Activated T-helper 1 cell treated with anti-CD3 and anti-CD28 coated beads, Interleukin-12 subunit alpha, Interleukin-12 subunit beta, Interleukin-2, Interleukin-4 antibody, amounts not matched to agents 30 ng/mL and 10 ng/mL and 1 ng/mL, durations not matched to agents 14 hours and 24 hours and 36 hours (primary cell): ENCODE data around the gene TXN2. TPM values are rescaled to one million over a fixed set of nuclear protein-coding genes. Genes with fewer than 3 reads are reported as not detected.
"Not testable (repeated sequence)": the region's sequence is repeated elsewhere in the genome, so short reads cannot be mapped to it uniquely, and the experiment has no call there.

ENCODE experiments used
- DNase-seq: peaks from one replicate; pipeline ENCODE4 v3.0.0; 2021; ENCODE audit warnings: low spot score
- H3K27ac Mint-ChIP-seq: one replicate; pipeline ENCODE4 v1.8.0; 2021; ENCODE audit warnings: mild to moderate bottlenecking, mixed read lengths
- H3K27me3 Mint-ChIP-seq: one replicate; pipeline ENCODE4 v1.8.0; 2022; ENCODE audit warnings: mild to moderate bottlenecking, moderate library complexity, mixed read lengths; ENCODE audit not compliant: insufficient read depth
- H3K36me3 Mint-ChIP-seq: one replicate; pipeline ENCODE4 v1.8.0; 2021; ENCODE audit warnings: low read depth, mixed read lengths
- H3K4me1 Mint-ChIP-seq: one replicate; pipeline ENCODE4 v1.8.0; 2021; ENCODE audit warnings: low read depth, mixed read lengths
- H3K4me3 Mint-ChIP-seq: one replicate; pipeline ENCODE4 v1.8.0; 2021; ENCODE audit warnings: mild to moderate bottlenecking, moderate library complexity, mixed read lengths
- H3K9me3 Mint-ChIP-seq: one replicate; pipeline ENCODE4 v1.8.0; 2021; ENCODE audit warnings: mixed read lengths
- intact Hi-C: fragments of 100-400 bp; cut with micrococcal nuclease; formaldehyde crosslinking; loops from one replicate; pipeline ENCODE4 v1.15.1; 2024
- total RNA-seq: library from RNA; stranded (reverse); gene quantifications from 2 replicates; pipeline ENCODE4 v1.2.3, GENCODE V29; 2022

TXN2 gene, protein sequence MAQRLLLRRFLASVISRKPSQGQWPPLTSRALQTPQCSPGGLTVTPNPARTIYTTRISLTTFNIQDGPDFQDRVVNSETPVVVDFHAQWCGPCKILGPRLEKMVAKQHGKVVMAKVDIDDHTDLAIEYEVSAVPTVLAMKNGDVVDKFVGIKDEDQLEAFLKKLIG
- 95.2 and 95.3 TPM in 2 replicates for total RNA-seq

DNA sequence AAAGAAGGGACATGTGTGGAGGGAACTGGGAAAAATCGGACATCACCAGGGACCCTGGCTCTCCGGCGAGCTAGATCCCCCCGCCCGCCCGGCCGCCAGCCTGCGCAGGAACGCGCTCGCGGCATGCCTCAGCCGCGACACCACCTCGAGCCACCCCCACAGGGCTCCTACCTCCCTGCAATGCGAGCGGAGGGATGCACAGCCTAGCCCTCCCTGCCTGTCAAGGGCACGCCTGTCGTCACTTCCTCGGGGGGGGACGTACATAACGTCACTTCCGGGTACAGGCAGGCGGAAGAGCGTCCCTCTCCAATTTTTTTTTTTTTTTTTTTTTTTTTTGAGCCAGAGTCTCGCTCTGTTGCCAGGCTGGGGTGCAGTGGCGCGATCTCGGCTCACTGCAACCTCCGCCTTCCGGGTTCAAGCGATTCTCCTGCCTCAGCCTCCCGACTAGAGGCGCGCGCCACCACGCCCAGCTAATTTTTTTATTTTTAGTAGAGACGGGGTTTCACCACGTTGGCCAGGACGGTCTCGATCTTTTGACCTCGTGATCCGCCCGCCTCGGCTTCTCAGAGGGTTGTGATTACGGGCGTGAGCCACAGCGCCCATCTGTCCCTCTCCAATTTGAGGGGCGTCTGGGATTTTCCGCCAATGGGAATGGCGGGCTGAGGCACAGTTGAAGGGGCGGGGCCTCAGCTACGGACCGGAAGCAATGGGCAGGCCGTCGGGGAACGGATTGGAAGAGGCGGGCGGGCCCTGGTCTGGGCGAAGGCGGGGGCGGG lies at the start of gene TXN2:
TXN2 (minus strand) TSS at position 248 of the 776 bp plus-strand sequence. CDS start 803 bp downstream, outside the sequence.
- Mint-ChIP-seq H3K27me3 (peaks cover 1% of the 10 kb centered on the region), H3K4me3 (peak within 1 kb of the TSS; percentile 97), H3K27ac (peak within 1 kb of the TSS; percentile 92), H3K4me1 (peaks cover 12% of the 10 kb centered on the region), H3K9me3 (no peaks in the 10 kb centered on the region), H3K36me3 (peaks cover 6% of the 10 kb centered on the region)
- intact Hi-C loops, result loop anchor here (1.0 to 10.0 kb wide), 8 partner anchors 26 to 317 kb away; partner anchors contain the start of genes APOL3, EIF3D and FOXRED2
- DNase-seq, result peak; percentile 91

DNA sequence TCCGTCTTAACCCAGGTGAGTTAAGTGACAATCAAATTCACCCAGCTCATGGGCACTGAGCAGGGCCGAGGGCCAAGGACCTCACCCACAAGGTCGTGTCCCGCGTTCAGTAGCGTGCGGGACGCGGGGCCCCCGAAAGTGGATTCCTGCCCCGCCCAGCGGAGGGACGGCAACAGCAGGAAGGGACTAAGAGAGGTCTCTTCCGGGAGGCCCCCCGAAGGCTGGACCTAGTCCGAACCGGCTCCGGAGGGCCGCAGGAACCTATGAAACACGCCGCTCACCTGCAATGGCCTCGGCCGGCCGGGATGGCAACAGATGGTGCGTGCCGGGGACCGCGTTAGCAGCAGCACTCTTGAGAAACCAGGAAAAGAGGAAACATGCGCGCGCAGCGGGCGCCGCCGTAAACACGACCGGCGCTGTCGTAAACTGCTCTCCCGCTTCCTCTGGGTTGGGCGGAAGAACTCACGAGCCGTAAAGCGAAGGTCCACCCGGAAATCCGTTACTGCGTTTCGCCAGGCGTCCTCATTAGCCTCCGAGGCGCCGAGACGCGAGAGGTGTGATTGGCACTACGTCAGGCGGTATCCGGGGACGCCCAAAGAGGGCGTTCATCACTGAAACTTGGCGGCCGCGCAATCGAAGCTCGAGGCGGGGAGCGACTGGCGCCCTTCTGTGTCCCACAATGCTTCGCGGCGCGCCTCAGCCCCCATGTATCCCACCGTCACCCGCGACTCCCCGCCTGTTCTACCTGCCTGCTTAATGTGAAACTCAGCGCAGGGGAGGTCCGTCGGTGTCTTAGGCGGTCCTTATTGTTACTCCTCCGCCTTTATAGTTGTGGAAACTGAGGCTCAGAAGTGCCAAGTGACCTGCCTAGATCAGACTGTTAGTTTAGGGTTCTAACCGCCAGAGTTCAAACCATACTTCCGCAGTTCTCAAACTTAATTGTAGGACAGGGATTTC lies 47.6 kb upstream of the TXN2 start, which contains the start of gene EIF3D:
EIF3D (minus strand) TSS at position 372 of the 957 bp plus-strand sequence. CDS start 3,045 bp downstream, outside the sequence.
- Mint-ChIP-seq H3K4me3 (peak within 1 kb of the TSS; percentile 96), H3K9me3 (peaks cover 4% of the 10 kb centered on the region), H3K27ac (peak within 1 kb of the TSS; percentile 99), H3K4me1 (peaks cover 24% of the 10 kb centered on the region), H3K36me3 (peaks cover 33% of the 10 kb centered on the region), H3K27me3 (peaks cover 2% of the 10 kb centered on the region)
- intact Hi-C loops, result loop anchor here (1.0 to 5.0 kb wide), 9 partner anchors 22 to 1313 kb away; partner anchors contain the start of genes ANKRD54, APOL2, FOXRED2 and GGA1
- peak; percentile 99 for DNase-seq

DNA sequence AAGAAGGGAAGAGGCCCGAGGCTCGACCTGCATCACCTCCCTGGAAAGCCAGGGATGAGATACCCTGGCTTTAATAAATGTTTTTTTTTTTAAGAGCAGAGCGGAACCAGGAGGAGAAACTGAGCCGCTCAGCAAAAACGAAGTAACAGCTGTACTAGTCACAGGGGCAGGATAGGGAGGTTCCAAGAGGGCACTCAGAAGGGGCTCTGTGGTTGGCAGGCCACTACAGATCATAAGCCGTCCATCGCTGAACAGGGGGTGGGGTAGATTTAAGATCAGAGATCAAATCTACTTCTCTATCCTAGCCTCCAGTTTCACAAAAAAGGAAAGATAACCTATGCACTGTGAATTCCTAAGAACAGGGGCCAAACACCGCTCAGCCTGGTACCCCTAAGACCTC lies 46.9 kb upstream of the TXN2 start:
- H3K9me3 Mint-ChIP-seq, result peaks cover 3% of the 10 kb centered on the region
- H3K4me3 Mint-ChIP-seq, result peak overlapping the region; percentile 96
- H3K4me1 Mint-ChIP-seq, result peaks cover 24% of the 10 kb centered on the region
- H3K36me3 Mint-ChIP-seq, result peaks cover 40% of the 10 kb centered on the region
- no peaks in the 10 kb centered on the region for H3K27me3 Mint-ChIP-seq
- no peak for DNase-seq
- H3K27ac Mint-ChIP-seq, result peak overlapping the region; percentile 99
- intact Hi-C loops, result loop anchor here (2.0 to 5.0 kb wide), 5 partner anchors 141 to 1314 kb away; partner anchors contain the start of genes ANKRD54, APOL2, GGA1 and MYH9

DNA sequence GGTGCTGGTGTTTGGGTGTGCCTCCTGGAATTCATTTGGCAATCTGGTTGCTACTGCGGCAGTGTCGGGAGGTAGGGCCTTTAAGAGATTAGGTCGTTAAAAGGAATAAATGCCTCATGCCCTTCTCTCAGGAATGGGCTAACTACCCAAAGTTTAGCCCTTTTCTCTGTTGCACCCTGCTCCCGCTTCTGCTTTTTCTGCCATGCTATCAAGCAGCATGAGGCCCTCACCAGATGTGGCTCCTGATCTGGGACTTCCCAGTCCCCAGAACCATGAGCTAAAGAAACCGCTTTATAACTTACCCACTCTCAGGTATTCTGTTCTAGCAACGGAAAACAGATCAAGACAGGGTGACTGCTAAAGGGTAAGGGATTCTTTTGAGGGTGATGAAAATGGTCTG lies 41.2 kb upstream of the TXN2 start:
- Mint-ChIP-seq H3K27me3 (no peaks in the 10 kb centered on the region), H3K9me3 (no peaks in the 10 kb centered on the region), H3K4me1 (peaks cover 22% of the 10 kb centered on the region), H3K36me3 (peaks cover 71% of the 10 kb centered on the region), H3K27ac (no peak overlapping the region), H3K4me3 (no peak overlapping the region)
- intact Hi-C loops, result no loop called here
- DNase-seq, result no peak

DNA sequence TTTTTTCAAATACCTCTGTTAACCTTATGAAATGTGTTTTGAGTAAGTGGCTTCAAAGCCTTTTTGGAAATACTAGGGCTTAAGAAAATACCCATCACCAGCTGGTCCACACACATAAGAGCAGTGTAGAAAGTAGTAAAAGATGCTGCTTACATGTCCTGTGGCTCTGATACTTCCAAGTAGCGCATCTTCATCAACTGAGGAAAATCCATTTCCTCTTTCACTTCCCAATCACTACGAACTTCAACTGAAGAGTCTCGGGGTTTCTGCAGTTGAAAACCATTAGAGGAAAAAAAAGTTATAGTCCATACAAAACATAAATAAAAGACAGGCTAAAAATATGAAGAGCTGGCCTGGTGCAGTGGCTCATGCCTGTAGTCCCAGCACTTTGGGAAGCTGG lies 39.0 kb upstream of the TXN2 start:
- Mint-ChIP-seq H3K9me3 (no peaks in the 10 kb centered on the region), H3K4me3 (no peak overlapping the region), H3K27me3 (no peaks in the 10 kb centered on the region), H3K27ac (no peak overlapping the region), H3K4me1 (no peaks in the 10 kb centered on the region), H3K36me3 (peaks cover 69% of the 10 kb centered on the region)
- DNase-seq, result no peak
- intact Hi-C loops, result no loop called here

DNA sequence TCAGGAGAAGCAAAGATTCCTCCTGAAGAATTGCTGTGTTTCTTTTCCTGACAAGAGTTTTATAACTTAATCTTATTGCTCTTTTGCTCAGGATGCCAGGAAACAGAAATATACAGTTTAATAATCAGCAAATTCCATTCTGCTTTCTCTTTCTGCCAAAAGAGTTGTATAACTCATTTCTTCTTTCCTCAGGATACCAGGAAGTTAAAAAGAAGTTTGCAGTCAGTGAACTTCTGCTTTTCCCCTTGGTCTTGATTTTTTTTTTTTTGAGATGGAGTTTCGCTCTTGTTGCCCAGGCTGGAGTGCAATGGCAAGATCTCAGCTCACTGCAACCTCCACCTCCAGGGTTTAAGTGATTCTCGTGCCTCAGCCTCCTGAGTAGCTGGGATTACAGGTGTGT lies 38.5 kb upstream of the TXN2 start:
- H3K4me3 Mint-ChIP-seq, H3K27ac Mint-ChIP-seq, DNase-seq, H3K4me1 Mint-ChIP-seq, intact Hi-C loops, H3K9me3 Mint-ChIP-seq, H3K27me3 Mint-ChIP-seq: not testable (repeated sequence)
- H3K36me3 Mint-ChIP-seq, result peaks cover 69% of the 10 kb centered on the region

DNA sequence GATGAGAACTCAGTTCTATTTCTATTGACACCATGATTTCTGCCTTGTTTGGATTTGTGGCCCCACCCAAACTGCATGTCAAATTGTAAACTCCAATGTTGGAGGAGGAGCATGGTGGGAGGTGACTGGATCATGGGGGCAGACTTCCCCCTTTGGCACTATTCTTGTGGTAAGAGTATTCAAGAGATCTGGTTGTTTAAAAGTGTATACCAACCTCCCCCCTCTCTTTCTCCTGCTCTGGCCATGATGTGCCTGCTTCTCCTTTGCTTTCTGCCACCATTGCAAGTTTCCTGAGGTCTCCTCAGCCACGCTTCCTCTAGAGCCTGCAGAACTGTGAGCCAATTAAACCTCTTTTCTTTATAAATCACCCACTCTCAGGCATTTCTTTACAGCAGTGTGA lies 33.3 kb upstream of the TXN2 start:
- intact Hi-C loops, result no loop called here
- no peak for DNase-seq
- Mint-ChIP-seq H3K9me3 (no peaks in the 10 kb centered on the region), H3K27me3 (no peaks in the 10 kb centered on the region), H3K36me3 (peaks cover 67% of the 10 kb centered on the region), H3K4me1 (peaks cover 8% of the 10 kb centered on the region), H3K4me3 (no peak overlapping the region), H3K27ac (no peak overlapping the region)

DNA sequence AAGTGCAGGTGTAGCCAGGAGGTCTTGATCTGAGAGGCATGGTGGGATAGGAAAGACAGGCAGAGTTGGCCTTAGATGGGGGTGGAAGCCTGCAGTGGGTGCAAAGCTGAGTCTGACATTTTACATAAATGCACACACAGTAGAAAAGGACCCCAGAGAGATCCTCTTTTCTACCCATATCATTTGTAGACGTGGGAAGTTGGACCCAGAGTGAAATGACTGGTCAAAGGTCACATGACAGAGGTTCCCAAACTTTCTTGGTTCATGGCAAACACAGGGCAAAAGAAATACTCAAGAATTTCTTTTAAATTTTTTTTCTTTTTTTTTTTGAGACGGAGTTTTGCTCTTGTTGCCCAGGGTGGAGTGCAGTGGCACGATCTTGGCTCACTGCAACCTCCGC lies 31.6 kb upstream of the TXN2 start:
- no peak for DNase-seq
- H3K36me3 Mint-ChIP-seq, result peaks cover 57% of the 10 kb centered on the region
- H3K9me3 Mint-ChIP-seq, result no peaks in the 10 kb centered on the region
- H3K27me3 Mint-ChIP-seq, result no peaks in the 10 kb centered on the region
- H3K4me1 Mint-ChIP-seq, result peaks cover 8% of the 10 kb centered on the region
- no peak overlapping the region for H3K27ac Mint-ChIP-seq
- H3K4me3 Mint-ChIP-seq, result no peak overlapping the region
- intact Hi-C loops, result no loop called here

DNA sequence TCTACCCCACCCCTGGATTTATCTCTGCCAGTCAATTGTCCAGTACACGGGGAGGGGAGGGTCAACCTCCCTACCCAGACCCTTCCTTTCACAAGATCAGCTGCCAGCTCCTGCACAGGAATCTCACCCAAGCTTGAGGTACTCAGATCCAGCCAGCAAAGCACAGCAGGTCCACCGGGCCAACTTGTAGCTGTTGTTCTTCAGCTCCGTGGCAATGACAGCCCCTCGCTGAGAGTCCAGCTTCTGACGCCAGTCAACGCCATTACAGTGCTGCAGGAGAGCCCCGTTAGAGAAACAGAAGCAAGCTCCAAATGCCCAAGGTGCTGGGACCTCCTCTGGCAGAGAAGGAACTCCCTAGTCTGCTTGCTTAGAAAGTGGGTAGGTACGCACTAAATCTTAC lies 30.9 kb upstream of the TXN2 start:
- Mint-ChIP-seq H3K4me1 (peaks cover 11% of the 10 kb centered on the region), H3K36me3 (peaks cover 57% of the 10 kb centered on the region), H3K27ac (no peak overlapping the region), H3K27me3 (no peaks in the 10 kb centered on the region), H3K9me3 (no peaks in the 10 kb centered on the region), H3K4me3 (no peak overlapping the region)
- intact Hi-C loops, result no loop called here
- DNase-seq, result no peak

DNA sequence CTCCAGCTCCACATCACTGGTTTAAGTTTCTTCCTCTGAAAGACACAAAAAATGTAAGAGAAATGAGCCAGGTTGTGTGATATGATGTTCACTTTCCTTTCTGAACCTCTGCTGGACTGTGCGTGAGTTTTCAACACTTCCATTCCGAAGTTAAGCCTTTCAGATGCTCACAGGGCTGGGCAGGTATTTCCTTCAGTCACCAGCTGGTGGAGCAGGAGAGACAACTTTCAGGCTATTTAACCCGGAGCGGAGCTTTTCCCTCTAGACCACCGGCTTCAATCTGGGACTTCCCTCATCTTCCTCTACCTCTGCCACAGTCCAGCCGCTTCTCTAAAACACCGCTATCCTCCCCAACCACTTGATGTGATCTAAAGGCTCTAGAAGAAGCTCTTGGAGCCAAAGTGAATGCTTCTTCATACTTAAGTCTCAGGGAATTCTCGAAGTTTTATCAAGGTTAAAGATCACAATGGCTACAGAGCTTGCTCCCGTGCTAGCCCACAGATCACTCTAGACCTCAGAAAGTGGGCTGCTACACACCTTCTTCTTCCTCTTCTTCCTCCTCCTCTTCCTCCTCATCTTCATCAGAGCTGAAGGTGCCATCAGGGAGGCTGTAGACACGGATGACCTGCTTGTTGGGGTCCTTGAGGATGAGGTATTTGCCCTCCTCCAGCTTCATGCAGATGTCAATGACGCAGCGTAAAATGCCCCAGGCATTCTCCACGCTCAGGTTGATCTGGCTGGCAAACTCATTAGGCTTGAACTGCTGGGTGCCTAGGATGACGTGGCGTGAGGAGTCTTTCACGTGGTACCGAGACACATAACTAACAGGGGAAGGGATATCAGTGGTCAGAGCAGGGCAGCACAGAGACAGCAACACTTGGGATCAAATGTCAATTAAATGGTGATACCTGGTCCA lies 29.8 kb upstream of the TXN2 start:
- peak overlapping the region; percentile 46 for H3K27ac Mint-ChIP-seq
- intact Hi-C loops, result no loop called here
- DNase-seq, result no peak

DNA sequence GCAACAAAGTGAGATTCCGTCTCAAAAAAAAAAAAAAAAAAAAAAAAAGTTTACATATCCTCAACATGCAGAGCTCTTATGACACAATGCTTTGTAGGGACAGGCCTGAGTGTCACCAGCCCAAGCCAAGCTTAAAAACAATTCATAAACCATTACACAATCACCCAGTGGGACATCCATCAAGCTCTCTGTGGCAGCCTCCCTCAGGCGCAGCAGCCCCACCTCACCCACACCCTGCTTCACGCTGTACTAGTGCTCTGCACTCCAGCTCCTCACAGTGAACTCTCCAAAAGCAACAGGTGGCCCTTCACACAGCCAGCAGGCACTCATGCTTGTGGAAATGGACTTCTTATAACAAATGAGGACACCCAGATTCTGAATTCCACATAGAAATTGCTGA lies 28.9 kb upstream of the TXN2 start:
- intact Hi-C loops, result no loop called here
- Mint-ChIP-seq H3K27me3 (no peaks in the 10 kb centered on the region), H3K4me3 (no peak overlapping the region), H3K9me3 (no peaks in the 10 kb centered on the region), H3K4me1 (peaks cover 14% of the 10 kb centered on the region), H3K36me3 (peaks cover 40% of the 10 kb centered on the region), H3K27ac (no peak overlapping the region)
- no peak for DNase-seq

More for the DNA sequence above, 29.8 kb upstream of the TXN2 start:
- H3K9me3 Mint-ChIP-seq, result no peaks in the 10 kb centered on the region
- peaks cover 49% of the 10 kb centered on the region for H3K36me3 Mint-ChIP-seq
- peaks cover 14% of the 10 kb centered on the region for H3K4me1 Mint-ChIP-seq
- H3K4me3 Mint-ChIP-seq, result no peak overlapping the region
- H3K27me3 Mint-ChIP-seq, result no peaks in the 10 kb centered on the region
